ENCODE measurements around the gene C10orf90. TPM values are rescaled to one million over a fixed set of nuclear protein-coding genes. Genes with fewer than 3 reads are reported as not detected.

Gene C10orf90
- total RNA-seq, 1 donor: 0.72 TPM

GRCh38 chr10:126433351-126433750 is 237.1 kb downstream of the C10orf90 start:
- no peak overlapping the region for H3K4me3 ChIP-seq (ENCODE audit: insufficient read depth, low read length)
- no peak overlapping the region for H3K27ac ChIP-seq (ENCODE audit: low read depth, low read length)
- no peaks in the 10 kb centered on the region for H3K36me3 ChIP-seq (ENCODE audit: insufficient read depth, low read length)
- H3K4me2 ChIP-seq (ENCODE audit: insufficient read depth, low read length): no peak overlapping the region
- H3K27me3 ChIP-seq (ENCODE audit: insufficient read depth, low read length): no peaks in the 10 kb centered on the region
- no peak for DNase-seq (ENCODE audit: insufficient read length, low spot score, missing footprints)
- no peaks in the 10 kb centered on the region for H3K9me3 ChIP-seq (ENCODE audit: low read depth, low read length)
- H3K4me1 ChIP-seq (ENCODE audit: insufficient read depth, low read length): no peaks in the 10 kb centered on the region
- H2AFZ ChIP-seq (ENCODE audit: low read length): no peak overlapping the region
- H4K20me1 ChIP-seq (ENCODE audit: insufficient read depth, low read length): no peaks in the 10 kb centered on the region
- TF ChIP-seq CTCF (IDR thresholded peaks at IDR 0.05; ENCODE audit: extremely low read depth, low read depth, low read length): no peak
- H3K79me2 ChIP-seq (ENCODE audit: insufficient read depth, low read length): no peaks in the 10 kb centered on the region

GRCh38 chr10:126432507-126432906 is 238.0 kb downstream of the C10orf90 start:
- no peak overlapping the region for H3K27ac ChIP-seq (ENCODE audit: low read depth, low read length)
- no peak overlapping the region for H3K4me3 ChIP-seq (ENCODE audit: insufficient read depth, low read length)
- no peaks in the 10 kb centered on the region for H4K20me1 ChIP-seq (ENCODE audit: insufficient read depth, low read length)
- H2AFZ ChIP-seq (ENCODE audit: low read length): no peak overlapping the region
- no peaks in the 10 kb centered on the region for H3K4me1 ChIP-seq (ENCODE audit: insufficient read depth, low read length)
- no peak for DNase-seq (ENCODE audit: insufficient read length, low spot score, missing footprints)
- no peaks in the 10 kb centered on the region for H3K9me3 ChIP-seq (ENCODE audit: low read depth, low read length)
- no peaks in the 10 kb centered on the region for H3K36me3 ChIP-seq (ENCODE audit: insufficient read depth, low read length)
- H3K4me2 ChIP-seq (ENCODE audit: insufficient read depth, low read length): no peak overlapping the region
- TF ChIP-seq CTCF (IDR thresholded peaks at IDR 0.05; ENCODE audit: extremely low read depth, low read depth, low read length): no peak
- H3K79me2 ChIP-seq (ENCODE audit: insufficient read depth, low read length): no peaks in the 10 kb centered on the region
- no peaks in the 10 kb centered on the region for H3K27me3 ChIP-seq (ENCODE audit: insufficient read depth, low read length)

- no peaks in the 10 kb centered on the region for H4K20me1 ChIP-seq (ENCODE audit: insufficient read depth, low read length)
- no peaks in the 10 kb centered on the region for H3K27me3 ChIP-seq (ENCODE audit: insufficient read depth, low read length)
- no peak overlapping the region for H2AFZ ChIP-seq (ENCODE audit: low read length)
Observed at GRCh38 chr10:126431816-126432215, 238.7 kb downstream of the C10orf90 start.

DNA sequence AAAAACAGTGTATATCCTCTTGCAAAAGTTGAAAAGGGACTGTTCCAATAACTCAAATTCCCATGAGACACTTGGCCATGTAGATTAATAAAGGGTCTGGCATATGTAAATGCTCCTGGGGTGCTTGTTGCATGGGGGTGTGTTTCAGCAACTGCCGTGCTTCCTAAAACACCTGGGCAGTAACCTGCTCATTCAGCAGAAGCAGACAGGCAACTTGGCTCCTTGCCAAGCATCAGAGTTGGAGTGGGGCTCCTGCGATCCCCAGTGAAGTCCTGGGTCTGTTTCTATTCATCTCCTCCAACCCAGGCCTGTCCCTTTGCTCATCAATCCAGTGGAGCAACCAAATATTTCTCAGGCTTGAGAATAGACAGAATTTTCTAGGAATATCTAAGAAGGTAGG is 240.0 kb downstream of the C10orf90 start:
- no peak overlapping the region for H3K4me3 ChIP-seq (ENCODE audit: insufficient read depth, low read length)
- TF ChIP-seq CTCF (IDR thresholded peaks at IDR 0.05; ENCODE audit: extremely low read depth, low read depth, low read length): no peak
- no peak for DNase-seq (ENCODE audit: insufficient read length, low spot score, missing footprints)
- no peak overlapping the region for H3K4me2 ChIP-seq (ENCODE audit: insufficient read depth, low read length)
- no peaks in the 10 kb centered on the region for H4K20me1 ChIP-seq (ENCODE audit: insufficient read depth, low read length)
- H3K4me1 ChIP-seq (ENCODE audit: insufficient read depth, low read length): no peaks in the 10 kb centered on the region
- H2AFZ ChIP-seq (ENCODE audit: low read length): no peak overlapping the region
- H3K79me2 ChIP-seq (ENCODE audit: insufficient read depth, low read length): no peaks in the 10 kb centered on the region
- H3K27me3 ChIP-seq (ENCODE audit: insufficient read depth, low read length): no peaks in the 10 kb centered on the region
- H3K9me3 ChIP-seq (ENCODE audit: low read depth, low read length): no peaks in the 10 kb centered on the region
- H3K27ac ChIP-seq (ENCODE audit: low read depth, low read length): no peak overlapping the region
- H3K36me3 ChIP-seq (ENCODE audit: insufficient read depth, low read length): no peaks in the 10 kb centered on the region

More at GRCh38 chr10:126431816-126432215, 238.7 kb downstream of the C10orf90 start:
- Histone ChIP-seq H3K4me2 (ENCODE audit: insufficient read depth, low read length) (no peak overlapping the region), H3K79me2 (ENCODE audit: insufficient read depth, low read length) (no peaks in the 10 kb centered on the region), H3K9me3 (ENCODE audit: low read depth, low read length) (no peaks in the 10 kb centered on the region), H3K4me3 (ENCODE audit: insufficient read depth, low read length) (no peak overlapping the region), H3K36me3 (ENCODE audit: insufficient read depth, low read length) (no peaks in the 10 kb centered on the region), H3K27ac (ENCODE audit: low read depth, low read length) (no peak overlapping the region), H3K4me1 (ENCODE audit: insufficient read depth, low read length) (no peaks in the 10 kb centered on the region)
- TF ChIP-seq CTCF (IDR thresholded peaks at IDR 0.05; ENCODE audit: extremely low read depth, low read depth, low read length): no peak
- no peak for DNase-seq (ENCODE audit: insufficient read length, low spot score, missing footprints)
